Upper lobe of right lung (tissue), 1 donor: ENCODE measurements around the gene EYA2. TPM values are rescaled to one million over a fixed set of nuclear protein-coding genes. Genes with fewer than 3 reads are reported as not detected.

Source experiments
- ATAC-seq: fragments of 200-7000 bp; cut with Tn5 transposase; one replicate; pipeline ENCODE4 v1.9.1; 2020; ENCODE audit warnings: mild to moderate bottlenecking, moderate library complexity
- DNase-seq: peaks from one replicate; pipeline ENCODE4 v3.0.0-alpha.2; 2020
- H3K27ac ChIP-seq: fragments of 200-600 bp; one replicate; pipeline ENCODE4 v1.8.0; 2022
- H3K27me3 ChIP-seq: fragments of 200-600 bp; one replicate; pipeline ENCODE4 v1.8.0; 2022; ENCODE audit warnings: mild to moderate bottlenecking
- H3K36me3 ChIP-seq: fragments of 200-600 bp; one replicate; pipeline ENCODE4 v1.8.0; 2022
- H3K4me1 ChIP-seq: fragments of 200-600 bp; one replicate; pipeline ENCODE4 v1.8.0; 2022
- H3K4me3 ChIP-seq: fragments of 200-600 bp; one replicate; pipeline ENCODE4 v1.8.0; 2022; ENCODE audit warnings: mild to moderate bottlenecking
- H3K9me3 ChIP-seq: fragments of 200-600 bp; one replicate; pipeline ENCODE4 v1.8.0; 2022
- CTCF ChIP-seq: fragments of 200-600 bp; IDR thresholded peaks from one replicate; pipeline ENCODE4 v1.8.0; 2022; ENCODE audit warnings: antibody characterized with exemption
- intact Hi-C: fragments of 100-400 bp; cut with DNase I; formaldehyde crosslinking; loops from one replicate; pipeline ENCODE4 v1.11.0; 2022
- total RNA-seq: library from RNA; stranded (reverse); fragmentation: NEBNext Ultra II Directional; extraction: Animal tissue kit (Norgen Biotek cat#: 25700); gene quantifications from one replicate; pipeline ENCODE4 v1.2.1, GENCODE V29; 2021
- donor health status: DM: no; HTN: yes; CAD: no; lungs with severe emphysema.

EYA2 gene
- total RNA-seq, 1 donor from 2014 or later, result 1.8 TPM

- DNase-seq (no peak), ATAC-seq (no peak)
- H3K27ac ChIP-seq, result no peak overlapping the region
- no peaks in the 10 kb centered on the region for H3K4me1 ChIP-seq
- H3K9me3 ChIP-seq, result no peaks in the 10 kb centered on the region
- H3K4me3 ChIP-seq, result no peak overlapping the region
- no peak for TF ChIP-seq CTCF
- H3K36me3 ChIP-seq, result no peaks in the 10 kb centered on the region
- intact Hi-C loops, result no loop called here
- H3K27me3 ChIP-seq, result peaks cover 18% of the 10 kb centered on the region
These were observed 293.0 kb downstream of the EYA2 start for GRCh38 chr20:47187450-47188195.

DNA sequence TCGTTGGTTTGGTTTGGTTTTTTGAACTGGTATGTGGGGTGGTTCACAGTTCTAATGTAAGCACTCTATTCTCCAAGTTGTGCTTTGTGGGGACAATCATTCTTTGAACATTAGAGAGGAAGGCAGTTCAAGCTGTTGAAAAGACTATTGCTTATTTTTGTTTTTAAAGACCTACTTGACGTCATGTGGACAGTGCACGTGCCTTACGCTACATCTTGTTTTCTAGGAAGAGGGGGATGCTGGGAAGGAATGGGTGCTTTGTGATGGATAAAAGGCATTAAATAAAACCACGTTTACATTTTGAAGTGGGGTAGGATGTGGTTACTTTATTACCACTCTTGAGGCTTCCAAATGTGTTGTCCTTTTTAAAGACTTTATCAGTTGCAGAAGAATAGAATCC, 293.9 kb downstream of the EYA2 start:
- no peak overlapping the region for H3K4me3 ChIP-seq
- H3K4me1 ChIP-seq, result no peaks in the 10 kb centered on the region
- no peak for TF ChIP-seq CTCF
- no peak overlapping the region for H3K27ac ChIP-seq
- intact Hi-C loops, result no loop called here
- no peak for ATAC-seq
- H3K9me3 ChIP-seq, result no peaks in the 10 kb centered on the region
- no peak for DNase-seq
- H3K27me3 ChIP-seq, result peaks cover 13% of the 10 kb centered on the region
- no peaks in the 10 kb centered on the region for H3K36me3 ChIP-seq

GRCh38 chr20:47189060-47189459, 294.4 kb downstream of the EYA2 start:
- H3K27ac ChIP-seq, result no peak overlapping the region
- H3K36me3 ChIP-seq, result no peaks in the 10 kb centered on the region
- no peak overlapping the region for H3K4me3 ChIP-seq
- intact Hi-C loops, result no loop called here
- H3K9me3 ChIP-seq, result no peaks in the 10 kb centered on the region
- peaks cover 8% of the 10 kb centered on the region for H3K27me3 ChIP-seq
- no peak for DNase-seq
- no peak for ATAC-seq
- no peaks in the 10 kb centered on the region for H3K4me1 ChIP-seq
- no peak for TF ChIP-seq CTCF

DNA sequence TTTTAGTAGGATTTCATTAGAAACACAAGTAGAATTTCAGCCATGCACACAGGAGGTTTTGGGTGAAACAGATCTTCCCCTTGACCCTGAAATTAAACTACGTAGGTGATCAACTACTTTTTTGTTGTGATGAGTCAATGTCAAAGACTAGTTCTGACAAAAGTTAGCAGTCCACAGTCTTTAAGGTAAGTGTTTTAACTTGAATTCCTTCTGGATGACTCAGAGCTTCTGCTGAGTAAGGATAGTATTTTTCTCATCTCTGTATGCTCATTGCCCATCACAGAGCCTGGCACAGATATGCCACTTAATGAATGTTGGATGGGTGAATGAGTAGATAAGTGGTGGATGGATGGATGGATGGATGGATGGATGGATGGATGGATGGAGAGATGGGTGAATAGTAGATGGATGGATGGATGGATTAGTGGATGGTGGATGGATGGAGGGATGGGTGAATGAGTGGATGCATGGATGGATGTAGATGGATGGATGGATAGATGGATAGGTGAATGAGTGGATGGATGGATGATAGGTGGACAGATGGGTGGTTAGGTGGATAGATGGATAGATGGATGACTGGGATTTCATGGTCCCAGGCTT, 296.5 kb downstream of the EYA2 start:
- intact Hi-C loops, result no loop called here
- TF ChIP-seq CTCF, result no peak
- no peak for ATAC-seq

DNA sequence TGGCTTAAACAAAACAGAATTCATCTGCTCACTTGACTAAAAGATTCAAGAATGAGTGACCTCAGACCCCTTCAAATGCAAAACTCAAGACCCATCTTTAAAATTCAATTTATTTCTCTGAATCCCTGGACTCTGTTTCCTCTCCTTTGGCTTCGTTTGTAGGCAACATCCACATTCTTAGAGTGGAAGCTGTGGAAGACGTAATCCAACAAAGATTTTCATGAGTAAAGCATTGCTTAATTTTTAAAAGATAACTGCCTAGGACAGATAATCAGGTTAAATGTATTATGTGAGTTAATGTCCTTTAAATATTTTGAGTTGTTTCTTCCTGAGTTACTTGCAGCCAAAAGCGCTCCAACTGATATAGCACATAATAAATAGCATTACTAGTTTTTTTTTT, 297.3 kb downstream of the EYA2 start:
- no peak for TF ChIP-seq CTCF
- H3K4me3 ChIP-seq, result no peak overlapping the region
- intact Hi-C loops, result no loop called here
- H3K27me3 ChIP-seq, result peaks cover 7% of the 10 kb centered on the region
- ATAC-seq (no peak), DNase-seq (no peak)
- H3K27ac ChIP-seq, result no peak overlapping the region
- H3K36me3 ChIP-seq, result no peaks in the 10 kb centered on the region
- no peaks in the 10 kb centered on the region for H3K4me1 ChIP-seq
- no peaks in the 10 kb centered on the region for H3K9me3 ChIP-seq

More for the DNA sequence above, 296.5 kb downstream of the EYA2 start:
- Histone ChIP-seq H3K4me3 (no peak overlapping the region), H3K9me3 (no peaks in the 10 kb centered on the region), H3K36me3 (no peaks in the 10 kb centered on the region), H3K27me3 (peaks cover 7% of the 10 kb centered on the region), H3K27ac (no peak overlapping the region), H3K4me1 (no peaks in the 10 kb centered on the region)
- no peak for DNase-seq
